ENCODE data around the gene MORC4.
A peak's percentile ranks its signal among the peaks of the same experiment; 100 is the strongest.
"Not testable (repeated sequence)": the region's sequence is repeated elsewhere in the genome, so short reads cannot be mapped to it uniquely, and the experiment has no call there.

MORC4 gene

DNA sequence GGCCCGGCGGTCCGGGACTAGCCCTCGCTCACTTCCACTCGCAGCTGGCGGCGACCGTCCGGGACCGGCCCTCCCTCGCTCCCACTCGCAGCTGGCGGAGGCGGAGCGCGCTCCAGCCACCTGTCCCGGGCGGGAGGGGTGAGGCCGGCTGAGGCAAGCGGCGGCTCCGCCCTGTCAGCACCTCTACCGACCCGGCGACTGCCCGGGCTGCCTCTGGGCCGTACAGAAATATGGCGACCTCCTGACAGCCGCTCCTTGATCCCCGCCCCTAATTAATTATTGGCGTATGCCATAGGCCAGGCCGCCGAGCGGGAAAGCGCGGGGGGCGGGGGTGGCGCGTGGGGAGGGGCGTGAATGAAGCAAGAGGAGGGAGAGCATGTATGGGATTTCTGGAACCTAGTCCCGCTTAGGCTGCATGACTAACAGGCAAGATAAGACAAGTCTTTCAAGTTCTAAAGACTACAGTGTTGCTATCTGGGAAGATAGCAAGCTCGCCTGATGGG is at the start of gene MORC4:
Gene MORC4, minus strand, starts transcription at position 200 of the 503 bp plus-strand sequence. CDS start 243 bp downstream, outside the sequence.
- peak; percentile 53 for DNase-seq (ENCODE audit: low read depth)

DNA sequence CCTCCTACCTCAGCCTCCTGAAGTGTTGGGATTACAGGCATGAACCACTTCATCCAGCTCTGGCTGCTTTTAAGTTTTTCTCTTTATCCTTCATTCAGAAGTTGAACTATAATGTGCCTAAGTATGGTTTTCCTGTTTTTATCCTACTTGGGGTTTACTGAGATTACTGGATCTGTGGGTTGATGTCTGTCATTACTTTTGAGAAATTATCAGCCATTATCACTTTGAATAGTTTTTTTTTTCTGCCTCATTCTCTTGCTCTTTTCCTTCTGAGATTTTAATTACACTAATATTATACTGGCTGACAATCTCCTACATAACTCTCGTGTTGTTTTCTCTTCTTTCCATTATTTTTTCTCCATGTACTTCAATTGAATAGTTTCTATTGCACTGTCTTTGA is 47.6 kb upstream of the MORC4 start:
- DNase-seq (ENCODE audit: low read depth), result no peak

GRCh38 chrX:107029752-107030151 is 29.7 kb upstream of the MORC4 start:
- no peak for DNase-seq (ENCODE audit: low read depth)

DNA sequence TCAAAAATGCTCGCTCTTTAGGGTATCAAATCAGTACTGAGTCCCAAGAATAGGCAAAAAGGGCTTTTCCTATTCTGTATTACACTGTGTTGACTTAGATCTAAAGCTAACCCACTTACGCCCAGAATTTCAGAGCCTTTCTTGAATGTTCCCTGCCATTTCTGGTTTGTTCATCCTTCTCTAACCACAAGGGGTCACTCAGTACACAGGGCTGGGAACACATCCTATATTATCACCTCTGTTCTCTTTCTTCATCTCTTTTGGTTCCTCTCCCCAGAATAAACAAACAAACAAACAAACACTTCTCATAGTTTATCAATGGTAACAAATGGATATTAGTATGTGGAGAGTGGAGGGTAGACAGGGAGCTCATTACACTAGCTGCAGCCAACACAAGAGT is 25.5 kb upstream of the MORC4 start:
- DNase-seq (ENCODE audit: low read depth), result no peak

DNA sequence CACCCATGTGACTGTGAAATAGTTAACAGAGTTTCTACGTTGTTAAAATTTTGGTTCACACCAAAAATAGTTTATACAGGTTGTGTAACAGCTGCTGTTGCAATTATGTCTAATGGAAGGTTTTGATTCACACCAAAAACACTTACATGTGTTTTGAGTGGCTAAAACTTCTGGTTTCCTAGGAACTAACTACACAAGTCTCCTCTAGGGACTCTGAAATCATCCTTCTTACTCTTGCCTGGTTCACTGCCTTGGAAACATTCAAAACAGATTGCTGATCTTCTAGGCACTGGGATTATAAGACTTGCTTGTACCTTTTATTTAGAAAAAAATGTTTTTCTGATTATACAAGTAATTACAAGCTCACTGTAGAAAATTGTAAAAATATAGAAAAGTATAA is 14.9 kb upstream of the MORC4 start:
- no peak for DNase-seq (ENCODE audit: low read depth)

- no peak for DNase-seq (ENCODE audit: low read depth)
Observed at GRCh38 chrX:107008034-107008433, 8.0 kb upstream of the MORC4 start.

- peak; percentile 26 for DNase-seq (ENCODE audit: low read depth)
Observed at GRCh38 chrX:106999002-106999975, 723 bp downstream of the MORC4 start.

DNA sequence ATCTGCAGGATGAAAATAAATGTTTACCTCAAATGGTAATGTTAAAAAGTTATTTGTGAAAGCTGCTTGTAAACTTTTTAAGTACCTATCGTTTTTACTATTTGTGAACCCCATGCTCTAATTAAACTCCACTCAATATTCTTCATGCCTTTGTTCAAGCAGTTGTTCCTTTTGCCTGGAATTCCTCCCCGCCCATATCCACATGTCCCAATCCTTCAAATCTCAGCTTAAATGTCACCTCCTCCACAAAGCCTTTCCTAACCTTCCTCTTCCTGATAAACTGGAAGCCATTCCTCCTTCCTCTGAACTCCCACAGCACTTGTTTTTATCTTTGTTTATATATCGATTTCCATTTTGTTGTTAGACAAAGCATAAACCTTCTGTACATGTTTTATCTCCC is 2.4 kb downstream of the MORC4 start:
- no peak for DNase-seq (ENCODE audit: low read depth)

- no peak for DNase-seq (ENCODE audit: low read depth)
Observed at GRCh38 chrX:106995678-106996077, 4.3 kb downstream of the MORC4 start.

DNA sequence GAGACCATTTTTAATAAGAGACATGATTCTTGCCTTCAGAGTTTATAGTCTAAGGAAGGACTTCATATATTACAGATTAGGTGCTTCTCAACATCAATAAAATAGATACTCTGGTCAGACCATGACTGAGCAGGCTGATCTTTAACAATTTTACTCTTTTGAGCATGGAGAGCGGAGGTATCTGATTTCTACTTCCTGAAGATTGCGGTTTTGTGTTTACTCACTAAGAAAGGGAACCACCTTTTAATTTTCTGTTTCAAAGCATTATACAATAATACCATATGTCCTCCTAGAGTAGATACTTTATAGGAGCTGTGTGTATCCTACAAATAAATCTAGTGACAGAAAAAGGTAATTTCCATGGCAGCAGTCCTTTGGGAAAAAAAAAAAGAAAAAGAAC is 12.5 kb downstream of the MORC4 start:
- no peak for DNase-seq (ENCODE audit: low read depth)

- no peak for DNase-seq (ENCODE audit: low read depth)
Observed at GRCh38 chrX:106980952-106981626, 18.9 kb downstream of the MORC4 start.

DNA sequence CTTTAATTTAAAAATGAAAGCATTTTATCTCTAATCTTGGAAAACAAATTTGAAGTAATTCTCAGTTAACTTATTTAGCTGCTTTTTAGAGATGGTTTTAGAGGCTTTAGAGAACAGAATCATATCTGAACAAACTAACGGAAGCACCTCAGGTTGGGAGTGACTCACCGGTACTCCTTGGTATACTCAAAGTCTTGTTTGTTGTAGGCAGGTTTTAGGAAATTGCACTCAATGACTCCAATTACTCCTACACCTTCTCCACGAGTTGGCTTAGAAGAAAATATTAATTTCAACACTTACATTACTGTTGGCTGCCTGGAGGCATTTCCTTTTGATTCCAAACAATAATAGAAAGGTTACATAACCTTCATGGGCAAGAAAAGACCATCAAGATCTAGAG is 23.6 kb downstream of the MORC4 start:
- no peak for DNase-seq (ENCODE audit: low read depth)

- DNase-seq (ENCODE audit: low read depth), result no peak
Observed at GRCh38 chrX:106973433-106974149, 26.4 kb downstream of the MORC4 start.

DNA sequence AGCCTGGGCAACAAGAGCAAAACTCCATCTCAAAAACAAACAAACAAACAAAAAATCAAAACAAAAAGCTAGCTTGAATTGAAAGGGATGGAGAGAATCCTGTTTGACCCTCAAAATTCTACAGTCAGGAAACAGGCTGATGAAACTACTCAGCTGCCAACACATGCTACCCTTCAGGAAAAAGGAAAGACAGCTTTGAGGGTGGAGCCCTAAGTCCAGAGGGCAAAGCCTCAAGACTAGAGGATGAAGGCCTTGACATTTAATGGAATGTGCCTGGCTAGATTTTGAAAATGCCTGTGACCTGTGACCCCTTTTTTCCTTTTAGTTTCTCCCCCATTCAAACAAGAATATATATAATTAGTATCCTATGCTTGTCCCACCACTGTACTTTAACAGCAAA is 27.1 kb downstream of the MORC4 start:
- DNase-seq (ENCODE audit: low read depth), result no peak

DNA sequence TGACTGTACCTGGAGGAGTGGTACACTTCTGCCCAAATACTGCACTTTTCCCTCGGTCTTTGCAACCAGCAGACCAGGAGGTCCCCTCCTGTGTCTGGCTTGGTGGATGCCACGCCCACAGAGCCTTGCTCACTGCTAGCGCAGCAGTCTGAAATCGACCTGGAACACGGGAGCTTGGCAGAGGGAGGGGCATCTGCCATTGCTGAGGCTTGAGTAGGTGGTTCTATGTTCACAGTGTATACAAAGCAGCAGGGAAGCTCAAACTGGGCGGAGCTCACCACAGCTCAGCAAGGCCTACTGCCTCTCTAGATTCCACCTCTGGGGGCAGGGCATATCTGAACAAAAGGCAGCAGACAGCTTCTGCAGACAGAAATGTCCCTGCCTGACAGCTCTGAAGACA is 33.5 kb downstream of the MORC4 start:
- not testable (repeated sequence) for DNase-seq (ENCODE audit: low read depth)

DNA sequence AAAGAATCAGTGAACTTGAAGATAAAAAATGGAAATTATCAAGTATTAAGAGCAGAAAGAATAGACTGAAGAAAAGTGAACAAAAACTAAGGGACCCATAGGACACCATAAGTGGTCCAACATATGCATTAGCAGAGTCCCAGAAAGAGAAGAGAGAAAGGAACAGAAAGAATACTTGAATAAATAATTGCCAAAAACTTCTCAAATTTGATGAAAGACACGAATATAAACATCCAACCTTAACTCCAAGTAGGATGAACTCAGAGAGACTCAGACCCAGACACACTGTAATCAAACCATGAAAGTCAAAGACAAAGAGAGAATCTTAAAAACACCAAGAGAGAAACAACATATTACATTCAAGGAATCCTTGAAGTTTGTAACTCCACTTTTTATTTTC is 35.7 kb downstream of the MORC4 start:
- DNase-seq (ENCODE audit: low read depth), result no peak

DNA sequence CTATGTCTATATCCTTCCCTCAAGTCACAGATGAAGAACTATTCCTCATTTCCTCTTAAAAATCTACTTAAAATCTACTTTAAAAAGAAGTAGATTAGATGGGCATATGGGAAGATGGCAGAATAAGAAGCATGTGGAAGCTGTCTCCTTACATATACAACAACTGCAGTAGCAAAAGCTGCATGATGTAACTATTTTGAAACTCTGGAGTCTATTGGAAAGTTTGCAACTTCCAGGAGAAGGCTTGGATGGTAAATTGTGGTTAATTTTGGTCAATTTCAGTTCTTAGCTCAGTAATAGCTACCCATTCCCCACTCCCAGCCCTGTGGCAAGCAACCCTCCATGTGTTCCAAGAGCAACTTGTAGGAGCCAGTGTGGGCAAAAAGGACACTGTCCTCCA is 36.9 kb downstream of the MORC4 start:
- DNase-seq (ENCODE audit: low read depth), result no peak

- no peak for DNase-seq (ENCODE audit: low read depth)
Observed at GRCh38 chrX:106959901-106960300, 40.1 kb downstream of the MORC4 start.

DNA sequence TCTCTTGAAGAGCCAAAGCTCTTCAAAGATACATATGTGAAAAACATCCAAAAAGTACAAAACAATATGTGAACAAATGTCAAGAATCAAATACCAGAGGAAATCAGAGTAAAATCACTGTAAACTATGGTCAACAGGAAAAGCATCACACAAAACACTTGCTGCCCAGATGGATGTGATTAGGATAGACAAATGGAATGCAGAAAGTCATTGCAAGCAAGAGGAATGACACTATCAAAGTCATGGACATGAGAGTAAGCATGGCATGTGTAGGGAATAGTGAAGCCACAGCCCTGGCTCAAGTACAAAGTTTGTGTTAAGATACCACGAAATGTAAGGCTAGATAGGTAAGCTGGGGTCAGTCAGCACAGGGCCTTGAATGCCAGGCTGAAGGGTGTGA is 42.2 kb downstream of the MORC4 start:
- no peak for DNase-seq (ENCODE audit: low read depth)

GRCh38 chrX:106955004-106955772 is 44.8 kb downstream of the MORC4 start:
- DNase-seq (ENCODE audit: low read depth), result no peak

- DNase-seq (ENCODE audit: low read depth), result no peak
Observed at GRCh38 chrX:106954041-106954440, 46.0 kb downstream of the MORC4 start.

DNA sequence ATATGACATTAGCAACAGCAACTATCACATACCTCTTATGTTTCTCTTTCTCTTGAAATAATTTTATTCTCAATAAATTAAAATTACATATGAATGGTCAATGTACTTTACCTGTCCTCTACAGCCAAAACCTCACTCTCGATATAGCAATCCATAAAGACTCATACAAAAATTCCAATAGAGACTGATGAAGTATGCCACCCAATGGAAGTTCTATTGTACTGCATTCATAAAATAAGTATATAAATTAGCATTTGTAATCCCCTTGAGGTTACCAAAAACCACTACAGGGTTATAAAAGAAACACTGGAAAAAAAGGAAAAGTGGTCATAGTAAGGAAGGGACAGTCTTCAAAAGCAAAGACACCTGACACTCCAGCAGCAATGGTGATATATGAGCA is 47.0 kb downstream of the MORC4 start:
- no peak for DNase-seq (ENCODE audit: low read depth)

Measured in stimulated activated CD8-positive, alpha-beta memory T cell treated with anti-CD3 and anti-CD28 coated beads, Interleukin-4, amount 100 ng/mL, for 24 hours (primary cell).